Myometrial cell (primary cell): Measurements from ENCODE around the gene TWIST1. TPM values are rescaled to one million over a fixed set of nuclear protein-coding genes. Genes with fewer than 3 reads are reported as not detected.

ENCODE experiments used
- total RNA-seq: library from RNA; depleted of rRNA; stranded (reverse); fragments of >200 nt; gene quantifications from 2 replicates; pipeline ENCODE4 v1.2.3, GENCODE V29; 2015

The TWIST1 gene
- total RNA-seq = 19.1 and 27.1 TPM in 2 replicates

DNA sequence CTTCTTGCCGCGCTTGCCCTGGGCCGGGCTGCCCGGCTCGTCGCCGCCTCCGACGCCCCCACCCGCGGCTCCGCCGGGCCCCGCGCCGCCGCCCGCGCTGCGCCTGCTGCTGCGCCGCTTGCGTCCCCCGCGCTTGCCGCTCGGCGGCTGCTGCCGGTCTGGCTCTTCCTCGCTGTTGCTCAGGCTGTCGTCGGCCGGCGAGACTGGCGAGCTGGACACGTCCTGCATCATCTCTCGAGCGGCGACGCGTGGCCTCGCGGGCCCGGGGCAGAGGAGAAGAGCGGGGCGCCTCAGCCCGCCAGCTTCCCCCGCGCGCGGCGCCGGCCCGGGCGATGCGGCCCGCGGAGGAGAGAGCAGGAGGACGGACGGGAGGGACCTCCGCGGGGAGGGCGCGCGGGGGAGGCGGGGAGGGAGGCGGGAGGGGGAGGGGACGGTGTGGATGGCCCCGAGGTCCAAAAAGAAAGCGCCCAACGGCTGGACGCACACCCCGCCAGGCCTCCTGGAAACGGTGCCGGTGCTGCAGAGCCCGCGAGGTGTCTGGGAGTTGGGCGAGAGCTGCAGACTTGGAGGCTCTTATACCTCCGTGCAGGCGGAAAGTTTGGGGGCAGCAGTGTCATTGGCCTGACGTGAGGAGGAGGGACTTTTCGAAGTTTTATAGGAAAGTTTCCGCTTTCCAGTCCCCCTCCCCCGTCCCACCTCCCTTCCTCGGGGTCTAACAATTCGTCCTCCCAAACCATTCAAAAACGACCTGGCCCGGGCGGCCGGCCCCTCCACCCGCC lies at the start of gene TWIST1:
Gene TWIST1, minus strand, starts transcription at position 546 of the 779 bp plus-strand sequence. Its CDS starts 315 bp downstream, at position 231.

DNA sequence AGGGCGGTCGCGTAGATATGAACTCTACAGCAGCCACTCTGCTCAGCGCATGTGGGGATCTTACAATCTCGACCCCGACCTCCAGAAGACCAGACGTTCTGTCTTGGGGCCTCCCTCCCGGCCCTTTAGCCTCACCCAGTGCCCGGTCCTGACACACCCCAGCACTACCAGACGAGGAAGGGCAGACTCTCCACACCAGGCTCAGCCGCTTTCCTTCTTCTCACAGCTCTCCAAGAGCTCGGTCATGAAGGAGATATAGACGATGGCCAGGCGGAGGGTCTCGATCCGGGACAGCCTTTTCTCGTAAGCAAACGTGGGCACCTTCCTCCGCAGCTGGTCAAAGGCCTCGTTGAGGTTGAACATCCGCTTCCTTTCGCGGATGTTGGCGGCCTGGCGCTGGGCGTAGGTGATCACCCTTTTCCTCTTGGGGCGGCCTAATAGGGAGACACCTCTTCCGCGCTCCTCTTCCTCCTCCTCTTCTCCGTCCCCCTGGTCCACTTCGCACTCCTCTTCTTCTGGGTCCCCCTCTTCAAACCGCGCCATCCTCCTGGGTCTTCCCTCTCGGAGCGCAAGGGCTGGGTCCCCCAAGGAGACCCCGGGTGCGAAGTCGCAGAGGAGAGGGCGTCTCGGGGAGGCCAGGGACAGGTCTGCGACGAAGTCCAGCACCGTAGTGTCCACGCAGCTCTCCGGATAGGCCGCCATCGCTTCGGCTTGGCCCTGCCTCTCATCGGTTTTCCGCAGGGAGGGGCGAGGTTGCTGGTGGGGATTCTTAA lies 27.4 kb upstream of the TWIST1 start, which contains the start of gene FERD3L:
Gene FERD3L, minus strand, starts transcription at position 761 of the 773 bp plus-strand sequence. Its CDS starts 59 bp downstream, at position 702.

Other genes with a start within 250 kb of the TWIST1 start
- gene FERD3L, start 27.8 kb upstream of the TWIST1 start, total RNA-seq = not detected in 2 replicates